HFFc6 (cell line): ENCODE data around the gene GALNT5. TPM values are rescaled to one million over a fixed set of nuclear protein-coding genes. Genes with fewer than 3 reads are reported as not detected.

ENCODE experiments used
- DNase-seq: peaks from one replicate; pipeline ENCODE4 v3.0.0-alpha.2; 2018
- H3K27ac Mint-ChIP-seq: 2 replicates; pipeline ENCODE4 v1.8.0; 2020; ENCODE audit warnings: mild to moderate bottlenecking, mixed read lengths
- H3K27me3 Mint-ChIP-seq: 2 replicates; pipeline ENCODE4 v1.8.0; 2021; ENCODE audit warnings: mild to moderate bottlenecking, moderate library complexity, mixed read lengths; ENCODE audit not compliant: insufficient read depth
- H3K36me3 Mint-ChIP-seq: 2 replicates; pipeline ENCODE4 v1.8.0; 2021; ENCODE audit warnings: low read depth, mixed read lengths
- H3K4me1 Mint-ChIP-seq: 2 replicates; pipeline ENCODE4 v1.8.0; 2020; ENCODE audit warnings: low read depth, mixed read lengths
- H3K4me3 Mint-ChIP-seq: 2 replicates; pipeline ENCODE4 v1.8.0; 2020; ENCODE audit warnings: mild to moderate bottlenecking, moderate library complexity, mixed read lengths
- H3K9me3 Mint-ChIP-seq: 2 replicates; pipeline ENCODE4 v1.8.0; 2020; ENCODE audit warnings: mild to moderate bottlenecking, mixed read lengths
- CTCF ChIP-seq: fragments of 200-600 bp; sonication (generic); IDR thresholded peaks from 2 replicates; pipeline ENCODE4 v1.5.0; 2021; ENCODE audit warnings: antibody characterized with exemption, mild to moderate bottlenecking
- total RNA-seq, 6 experiments: library from RNA; stranded (reverse); fragmentation: NEBNext Ultra II Directional; extraction: Animal tissue kit (Norgen Biotek cat#: 25700); gene quantifications; 2 replicates in 1 of 6; 3 replicates in 5 of 6; pipeline ENCODE4 v1.2.3, GENCODE V29; 2021

GALNT5 gene
- total RNA-seq, 6 experiments from 2014 or later: 27.6 to 70.0 (median 63.0) TPM

GRCh38 chr2:157319795-157320194, 62.3 kb downstream of the GALNT5 start:
- H3K4me1 Mint-ChIP-seq: no peaks in the 10 kb centered on the region
- no peak for TF ChIP-seq CTCF

GRCh38 chr2:157320409-157320808, 62.9 kb downstream of the GALNT5 start:
- TF ChIP-seq CTCF: no peak
- no peaks in the 10 kb centered on the region for H3K36me3 Mint-ChIP-seq
- DNase-seq: no peak
- H3K27me3 Mint-ChIP-seq: peaks cover 2% of the 10 kb centered on the region; the same call in 1 of the 2 replicates
- no peaks in the 10 kb centered on the region for H3K4me1 Mint-ChIP-seq
- H3K9me3 Mint-ChIP-seq: no peaks in the 10 kb centered on the region
- no peak overlapping the region for H3K27ac Mint-ChIP-seq
- no peak overlapping the region for H3K4me3 Mint-ChIP-seq

More at GRCh38 chr2:157319795-157320194, 62.3 kb downstream of the GALNT5 start:
- no peak for DNase-seq
- Mint-ChIP-seq H3K9me3 (no peaks in the 10 kb centered on the region), H3K4me3 (no peak overlapping the region), H3K27me3 (peaks cover 2% of the 10 kb centered on the region; the same call in 1 of the 2 replicates), H3K27ac (no peak overlapping the region), H3K36me3 (no peaks in the 10 kb centered on the region)

- H3K9me3 Mint-ChIP-seq: no peaks in the 10 kb centered on the region
- no peak overlapping the region for H3K27ac Mint-ChIP-seq
- H3K4me1 Mint-ChIP-seq: no peaks in the 10 kb centered on the region
- no peak for DNase-seq
- no peak for TF ChIP-seq CTCF
- H3K27me3 Mint-ChIP-seq: peaks cover 2% of the 10 kb centered on the region
- no peak overlapping the region for H3K4me3 Mint-ChIP-seq
- no peaks in the 10 kb centered on the region for H3K36me3 Mint-ChIP-seq
Observed at GRCh38 chr2:157321466-157321865, 64.0 kb downstream of the GALNT5 start.

- no peaks in the 10 kb centered on the region for H3K36me3 Mint-ChIP-seq
- H3K4me3 Mint-ChIP-seq: no peak overlapping the region
- no peak for DNase-seq
- H3K4me1 Mint-ChIP-seq: 0 out of 2 replicates have a peak, but pooled peaks cover 2% of the 10 kb centered on the region
- H3K27ac Mint-ChIP-seq: no peak overlapping the region
- no peaks in the 10 kb centered on the region for H3K9me3 Mint-ChIP-seq
- no peak for TF ChIP-seq CTCF
- peaks cover 5% of the 10 kb centered on the region for H3K27me3 Mint-ChIP-seq
Observed at GRCh38 chr2:157322432-157322831, 64.9 kb downstream of the GALNT5 start.

- TF ChIP-seq CTCF: no peak
Observed at GRCh38 chr2:157324331-157324843, 66.9 kb downstream of the GALNT5 start.

More at GRCh38 chr2:157324331-157324843, 66.9 kb downstream of the GALNT5 start:
- 0 out of 2 replicates have a peak, but pooled peaks cover 9% of the 10 kb centered on the region for H3K4me1 Mint-ChIP-seq
- DNase-seq: no peak
- H3K36me3 Mint-ChIP-seq: no peaks in the 10 kb centered on the region
- peaks cover 7% of the 10 kb centered on the region for H3K27me3 Mint-ChIP-seq
- H3K4me3 Mint-ChIP-seq: no peak overlapping the region
- H3K9me3 Mint-ChIP-seq: no peaks in the 10 kb centered on the region
- no peak overlapping the region for H3K27ac Mint-ChIP-seq
